ENCODE data around the gene FES.

The FES gene

GRCh38 chr15:90877996-90878395 lies 6.3 kb upstream of the FES start:
- DNase-seq, result no peak

GRCh38 chr15:90878660-90879059 lies 5.6 kb upstream of the FES start:
- DNase-seq, result no peak

- no peak for DNase-seq
Measured at GRCh38 chr15:90879730-90880366, 4.5 kb upstream of the FES start.

- no peak for DNase-seq
Measured at GRCh38 chr15:90880381-90881145, 3.7 kb upstream of the FES start.

- DNase-seq, result no peak
Measured at GRCh38 chr15:90881181-90881977, 2.9 kb upstream of the FES start.

- DNase-seq, result no peak
Measured at GRCh38 chr15:90881978-90882721, 2.2 kb upstream of the FES start.

- DNase-seq, result no peak
Measured at GRCh38 chr15:90882781-90883525, 1.4 kb upstream of the FES start.

- no peak for DNase-seq
Measured at GRCh38 chr15:90883526-90883975, 753 bp upstream of the FES start.

GRCh38 chr15:90884719-90885431 lies 571 bp downstream of the FES start:
- no peak for DNase-seq

- peak; percentile 72 for DNase-seq
Measured at GRCh38 chr15:90885432-90886290, 1.4 kb downstream of the FES start.

- DNase-seq, result no peak
Measured at GRCh38 chr15:90886291-90886614, 1.9 kb downstream of the FES start.

GRCh38 chr15:90887037-90887481 lies 2.8 kb downstream of the FES start:
- no peak for DNase-seq

- DNase-seq, result peak; percentile 53
Measured at GRCh38 chr15:90889313-90889730, 5.0 kb downstream of the FES start.

- DNase-seq, result no peak
Measured at GRCh38 chr15:90889736-90890456, 5.6 kb downstream of the FES start.

GRCh38 chr15:90890839-90891238 lies 6.5 kb downstream of the FES start:
- no peak for DNase-seq

GRCh38 chr15:90891346-90891949 lies 7.1 kb downstream of the FES start:
- DNase-seq, result no peak

GRCh38 chr15:90892023-90892422 lies 7.7 kb downstream of the FES start:
- DNase-seq, result no peak

GRCh38 chr15:90892498-90893174 lies 8.3 kb downstream of the FES start:
- DNase-seq, result no peak

All from RPMI8226 (cell line).